A204.1 (cell line): ENCODE measurements around the gene RGL1.

Experiments
- FAIRE-seq: peaks from 2 replicates; lab custom pipeline; 2012; peaks lifted over from hg19 to GRCh38; lab: Jason Lieb, UNC

The RGL1 gene

GRCh38 chr1:183916574-183916973, 111.7 kb downstream of the RGL1 start:
- FAIRE-seq = no peak

GRCh38 chr1:183918589-183918988, 113.7 kb downstream of the RGL1 start:
- no peak for FAIRE-seq

GRCh38 chr1:183920651-183921050, 115.7 kb downstream of the RGL1 start:
- FAIRE-seq = no peak

GRCh38 chr1:183922197-183922596, 117.3 kb downstream of the RGL1 start:
- no peak for FAIRE-seq

- no peak for FAIRE-seq
These were observed 121.0 kb downstream of the RGL1 start for GRCh38 chr1:183925947-183926346.

- no peak for FAIRE-seq
These were observed 122.1 kb downstream of the RGL1 start for GRCh38 chr1:183926983-183927382.

GRCh38 chr1:183931646-183932271, 126.8 kb downstream of the RGL1 start:
- FAIRE-seq = no peak

GRCh38 chr1:183932412-183932811, 127.5 kb downstream of the RGL1 start:
- FAIRE-seq = no peak

GRCh38 chr1:183933528-183934179, 128.7 kb downstream of the RGL1 start:
- no peak for FAIRE-seq

- FAIRE-seq = no peak
These were observed 129.4 kb downstream of the RGL1 start for GRCh38 chr1:183934314-183934713.

GRCh38 chr1:183936009-183936408, 131.1 kb downstream of the RGL1 start:
- FAIRE-seq = no peak

GRCh38 chr1:183936791-183937190, 131.9 kb downstream of the RGL1 start:
- FAIRE-seq = no peak

- FAIRE-seq = no peak
These were observed 132.7 kb downstream of the RGL1 start for GRCh38 chr1:183937611-183938010.

GRCh38 chr1:183941001-183941400, 136.1 kb downstream of the RGL1 start:
- no peak for FAIRE-seq

GRCh38 chr1:183942933-183943693, 138.2 kb downstream of the RGL1 start:
- no peak for FAIRE-seq

GRCh38 chr1:183945428-183946319, 140.8 kb downstream of the RGL1 start:
- no peak for FAIRE-seq

GRCh38 chr1:183946320-183946613, 141.3 kb downstream of the RGL1 start:
- no peak for FAIRE-seq

- FAIRE-seq = no peak
These were observed 143.1 kb downstream of the RGL1 start for GRCh38 chr1:183947988-183948387.

GRCh38 chr1:183952101-183952500, 147.2 kb downstream of the RGL1 start:
- no peak for FAIRE-seq

- no peak for FAIRE-seq
These were observed 148.1 kb downstream of the RGL1 start for GRCh38 chr1:183953031-183953430.

- no peak for FAIRE-seq
These were observed 149.6 kb downstream of the RGL1 start for GRCh38 chr1:183954496-183954895.

- no peak for FAIRE-seq
These were observed 151.8 kb downstream of the RGL1 start for GRCh38 chr1:183956559-183957188.
